GM19238 (cell line): ENCODE data around the gene RAB15.

Experiments
- DNase-seq: peaks from one replicate; pipeline ENCODE4 v3.0.0; 2011; ENCODE audit warnings: low spot score; ENCODE audit not compliant: insufficient read length

Gene RAB15

DNA sequence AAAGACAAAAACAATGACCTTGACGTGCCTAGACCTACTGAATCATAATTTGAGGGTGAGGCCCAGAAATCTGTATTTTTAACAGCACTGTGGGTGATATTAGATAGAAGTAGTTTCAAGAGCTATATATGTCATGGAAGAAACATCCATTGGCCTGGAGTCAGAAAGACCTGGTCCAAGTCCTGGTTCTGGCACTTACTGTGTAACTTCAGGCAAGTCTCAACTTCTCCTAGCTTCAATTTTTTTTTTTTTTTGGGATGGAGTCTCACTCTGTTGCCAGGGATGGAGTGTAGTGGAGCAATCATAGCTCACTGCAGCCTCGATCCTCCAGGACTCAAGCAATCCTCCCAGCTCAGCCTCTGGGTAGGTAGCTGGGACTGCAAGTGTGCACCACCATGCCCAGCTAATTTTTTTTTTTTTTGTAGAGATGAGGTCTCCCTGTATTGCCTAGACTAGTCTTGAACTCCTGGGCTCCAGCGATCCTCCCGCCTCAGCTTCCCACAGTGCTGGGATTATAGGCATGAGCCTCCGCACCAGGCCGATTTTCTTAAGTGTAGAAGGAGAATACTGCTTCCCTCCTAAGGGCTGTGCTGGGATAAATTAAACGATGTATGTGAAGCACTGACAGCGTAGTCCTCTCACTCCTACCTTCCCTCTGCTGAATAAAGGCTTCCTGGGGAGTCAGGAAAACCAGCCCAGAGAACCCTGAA is 15.3 kb downstream of the RAB15 start:
- DNase-seq: no peak

DNA sequence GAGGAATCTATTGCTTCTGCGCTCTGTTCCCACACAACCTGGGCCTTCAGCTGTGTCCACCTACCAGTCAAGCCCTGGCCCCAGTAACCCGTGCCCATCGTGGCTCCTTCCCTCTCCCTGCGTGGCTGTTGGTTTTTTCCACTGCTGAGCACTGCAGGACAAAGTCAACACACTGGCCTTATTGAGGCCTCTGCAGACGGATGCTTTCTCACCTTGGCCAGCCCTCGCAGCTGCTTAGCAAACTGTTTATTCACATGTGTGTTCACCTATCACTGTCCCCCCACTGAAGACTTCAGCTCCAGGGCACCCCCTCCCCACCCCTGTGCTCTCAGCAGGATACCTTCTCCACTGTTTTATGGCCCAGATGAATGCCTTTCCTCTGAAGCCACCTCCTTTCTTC is 16.8 kb downstream of the RAB15 start:
- DNase-seq: no peak

DNA sequence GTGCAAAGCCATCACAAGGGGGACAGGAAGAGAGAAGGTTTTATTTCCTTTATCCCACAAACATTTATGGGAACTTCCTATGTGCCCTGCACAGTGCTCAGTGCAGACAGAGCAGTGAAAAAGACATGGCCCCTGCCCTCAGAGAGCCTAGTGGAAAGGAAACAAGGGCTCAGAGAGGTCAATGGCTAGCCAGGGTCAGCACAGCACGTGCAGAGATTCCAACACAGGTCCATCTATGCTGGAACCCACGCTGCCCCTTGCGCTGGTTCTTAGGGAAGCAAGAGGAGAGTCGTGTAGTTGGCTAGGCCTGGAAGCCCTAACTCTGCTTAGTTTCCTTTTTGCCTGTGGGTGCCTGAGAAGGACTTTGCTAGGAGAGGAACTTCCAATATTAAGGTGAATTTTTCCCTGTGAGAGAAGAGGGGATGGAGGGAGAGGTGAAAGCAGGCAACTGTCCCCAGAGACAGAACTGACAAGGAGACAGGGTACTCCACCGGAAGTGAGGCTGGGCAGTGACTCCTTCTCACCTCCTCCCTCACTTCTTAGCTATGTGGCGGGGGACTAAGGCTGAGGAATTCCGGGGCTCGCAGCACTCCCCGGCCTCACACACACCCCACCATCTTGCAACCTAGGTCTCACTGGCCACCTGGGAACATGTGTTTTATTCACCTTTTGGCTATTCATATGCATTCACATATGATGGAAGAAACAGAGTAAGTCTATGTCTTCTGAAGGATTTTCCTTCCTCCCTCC is 17.5 kb downstream of the RAB15 start:
- no peak for DNase-seq

DNA sequence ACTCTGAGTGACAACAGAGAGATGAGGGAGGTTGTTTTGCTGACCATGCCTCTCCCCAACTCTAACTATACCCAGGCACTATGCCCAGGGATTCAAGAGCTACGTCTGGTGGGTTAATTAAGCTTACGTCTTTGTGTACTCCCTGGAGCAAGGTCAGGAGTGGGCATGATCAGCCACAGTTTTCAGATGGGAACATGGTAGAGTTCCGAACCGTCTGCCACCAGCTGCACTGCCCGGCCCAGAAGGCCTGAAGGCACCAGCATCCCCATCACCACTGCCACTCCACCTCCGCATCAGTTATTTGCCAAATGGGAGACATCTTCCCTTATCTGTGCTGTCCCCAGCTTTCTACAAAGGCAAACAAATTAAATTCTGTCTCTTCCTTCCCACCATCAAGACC is 18.5 kb downstream of the RAB15 start:
- no peak for DNase-seq

DNA sequence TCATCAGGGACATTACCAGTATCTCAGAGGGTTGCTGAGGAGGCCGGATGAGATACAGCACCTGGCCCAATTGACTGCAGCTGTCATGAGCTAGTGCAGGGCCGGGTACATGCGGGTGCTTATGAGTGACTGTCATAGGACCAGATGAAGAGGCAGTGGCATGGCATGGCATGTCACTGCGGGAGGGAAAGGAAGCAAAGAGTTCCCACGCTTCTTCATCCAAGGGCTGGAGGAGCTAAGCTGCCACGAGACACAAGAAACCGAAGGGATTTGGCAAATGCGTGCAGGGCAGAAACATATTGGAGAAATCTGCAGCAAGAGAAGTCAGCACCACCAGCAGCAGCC is 18.9 kb downstream of the RAB15 start:
- DNase-seq: no peak

DNA sequence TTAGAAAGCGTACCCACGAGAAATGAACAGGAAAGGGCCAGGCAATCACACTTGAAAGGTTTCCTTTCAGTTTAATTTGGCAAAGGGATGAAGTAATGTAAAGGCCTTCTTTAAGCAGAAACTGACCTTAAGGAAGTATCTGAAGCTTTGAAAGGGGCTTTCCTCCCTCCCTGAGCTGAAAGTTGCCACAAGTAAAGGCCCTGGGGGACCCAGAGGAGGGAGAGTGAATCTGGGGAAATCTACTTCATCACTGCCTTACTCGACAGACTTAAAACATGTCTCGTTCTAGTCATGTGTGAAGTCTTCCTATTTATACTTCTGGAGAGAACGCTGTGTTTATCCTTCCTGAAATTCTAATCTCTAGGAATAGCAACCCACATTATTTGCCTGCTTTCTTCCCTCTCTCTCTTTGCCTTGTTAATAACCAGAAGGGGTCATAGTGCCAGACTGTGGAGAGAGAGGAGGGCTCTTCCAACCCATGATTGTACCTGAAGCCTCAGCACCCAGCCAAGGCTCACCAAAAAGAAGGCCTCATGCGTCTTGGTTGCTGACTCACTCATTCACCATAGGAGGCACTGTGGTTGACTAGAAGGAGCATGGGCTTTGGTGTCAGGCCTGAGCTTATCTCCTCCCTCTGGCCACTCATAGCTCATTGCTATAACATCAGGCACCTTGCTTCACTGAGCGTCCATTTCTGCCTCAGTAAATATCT is 19.4 kb downstream of the RAB15 start:
- no peak for DNase-seq

DNA sequence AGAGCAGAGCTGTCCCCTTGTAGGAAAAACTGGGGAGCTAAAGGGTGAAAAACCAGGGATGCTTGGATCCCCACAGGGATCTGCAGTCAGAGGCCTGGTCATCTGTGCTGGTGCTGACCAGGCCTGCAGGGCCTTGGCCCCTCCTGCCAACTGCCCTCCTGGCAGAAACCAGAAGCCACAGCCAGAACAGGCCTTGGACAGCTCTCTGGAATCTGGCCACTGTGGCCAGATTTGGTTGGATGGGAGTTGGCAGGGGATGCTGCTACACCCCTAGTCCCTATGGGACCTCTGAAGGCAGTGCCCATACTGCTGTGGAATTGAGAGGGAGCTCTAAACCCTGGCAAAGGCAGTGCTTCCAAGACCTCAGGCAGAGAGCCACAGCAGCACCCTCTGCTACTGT is 20.4 kb downstream of the RAB15 start:
- DNase-seq: no peak

DNA sequence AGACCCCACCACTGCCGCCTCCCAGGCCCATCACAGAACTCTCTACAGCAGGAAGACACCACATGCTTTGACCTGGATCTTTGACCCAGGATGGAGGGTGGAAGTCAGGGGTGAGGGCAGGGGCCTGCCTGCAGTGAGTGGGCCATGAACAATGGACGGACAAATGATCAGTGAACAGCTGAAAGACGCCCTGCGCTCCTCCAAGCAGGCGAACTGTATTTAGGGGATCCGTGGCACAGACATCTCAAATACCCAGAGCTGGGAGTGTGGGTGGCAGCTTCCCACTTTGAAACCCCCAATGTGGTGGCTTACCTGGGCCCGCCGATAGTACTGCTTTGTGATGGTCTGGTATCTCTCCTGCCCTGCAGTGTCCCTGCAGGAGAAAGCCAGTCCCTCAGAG is 20.8 kb downstream of the RAB15 start:
- DNase-seq: no peak

DNA sequence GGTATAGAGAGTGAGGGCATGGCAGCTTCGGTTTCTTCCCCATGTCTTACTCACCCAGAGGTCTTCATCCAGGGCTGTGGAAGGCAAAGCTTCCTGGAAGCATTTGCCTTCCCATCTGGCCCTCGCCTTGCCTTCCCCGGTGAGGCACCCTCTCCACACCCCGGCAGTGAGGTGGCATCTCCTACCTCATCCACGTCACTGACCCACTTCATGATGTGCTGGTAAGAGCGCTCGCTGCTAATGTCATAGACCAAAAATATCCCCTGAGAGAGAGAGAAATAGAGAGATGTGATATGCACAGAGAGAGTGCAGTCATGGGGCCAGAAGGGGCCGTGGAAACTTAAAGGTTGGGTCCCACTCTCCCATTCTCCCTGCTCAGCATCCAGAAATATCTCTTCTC is 21.2 kb downstream of the RAB15 start:
- DNase-seq: no peak

DNA sequence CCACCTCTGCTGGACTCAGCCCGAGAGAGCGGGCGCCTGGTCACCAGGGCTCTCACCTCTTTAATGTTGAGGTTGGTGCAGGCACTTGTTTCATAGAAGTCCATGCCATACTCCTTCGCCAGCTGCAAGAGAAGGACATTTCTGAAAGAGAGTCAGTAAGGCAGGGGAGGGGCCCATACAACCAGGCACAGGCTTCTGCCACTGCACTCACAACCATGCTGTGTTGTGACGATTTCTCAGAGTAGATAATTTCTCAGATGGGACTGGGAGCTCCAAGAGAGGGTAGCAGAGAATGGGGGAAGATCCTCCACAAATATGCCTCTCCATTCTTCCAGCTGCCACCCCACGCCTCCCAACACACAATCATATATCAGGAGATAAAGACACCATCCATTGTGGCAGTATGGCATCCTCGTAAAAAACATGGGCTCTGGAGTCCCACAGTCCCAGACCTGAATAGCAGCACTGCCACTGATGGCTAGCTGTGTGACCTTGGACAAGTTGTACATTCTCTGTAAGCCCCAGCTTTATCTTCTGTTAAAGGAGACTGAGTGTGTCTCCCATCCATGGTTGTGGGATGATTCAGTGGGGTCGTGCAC is 23.4 kb downstream of the RAB15 start:
- no peak for DNase-seq

DNA sequence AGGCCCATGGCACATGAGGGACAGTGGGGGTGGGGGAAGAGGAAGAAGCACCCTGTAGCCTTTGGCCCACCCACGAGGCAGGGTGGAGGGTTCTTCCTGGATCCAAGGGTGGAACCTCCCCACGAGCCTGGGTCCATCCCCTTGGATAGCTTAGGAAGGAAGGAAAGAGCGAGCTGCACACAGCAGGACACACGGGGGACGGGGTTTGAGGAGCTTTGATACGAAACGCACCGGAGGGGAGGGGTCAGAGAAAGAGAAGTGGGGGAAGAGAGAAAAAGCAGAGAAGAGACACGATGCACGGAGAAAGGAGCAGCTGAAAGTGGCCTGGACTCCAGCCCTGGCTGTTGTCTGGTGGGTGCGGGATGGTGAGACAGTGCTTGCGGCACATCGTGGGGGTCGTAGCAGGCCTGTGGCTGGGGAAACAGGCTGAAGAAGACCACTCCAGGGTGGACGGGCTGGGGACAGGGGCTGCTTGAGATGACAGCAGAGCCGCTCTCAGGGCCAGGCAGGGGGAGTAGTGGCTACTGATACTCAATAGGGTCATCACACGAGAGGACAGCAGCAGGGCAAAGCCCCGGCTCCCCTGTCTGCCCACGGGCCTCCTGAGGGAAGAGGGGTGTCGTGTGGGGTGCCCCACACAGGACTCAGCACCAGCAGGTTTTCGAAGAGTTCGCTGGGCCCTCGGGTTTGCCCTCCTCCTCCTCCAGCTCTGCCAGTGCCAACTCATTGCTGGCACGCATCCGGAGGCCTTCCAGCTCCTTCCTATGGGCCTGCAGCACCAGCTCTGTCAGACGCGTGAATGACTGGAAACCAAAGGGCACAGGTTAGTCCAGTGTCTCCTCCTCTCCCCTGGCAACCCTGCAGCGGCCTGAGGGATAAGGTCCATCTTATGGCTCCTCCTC is 24.2 kb downstream of the RAB15 start:
- no peak for DNase-seq

DNA sequence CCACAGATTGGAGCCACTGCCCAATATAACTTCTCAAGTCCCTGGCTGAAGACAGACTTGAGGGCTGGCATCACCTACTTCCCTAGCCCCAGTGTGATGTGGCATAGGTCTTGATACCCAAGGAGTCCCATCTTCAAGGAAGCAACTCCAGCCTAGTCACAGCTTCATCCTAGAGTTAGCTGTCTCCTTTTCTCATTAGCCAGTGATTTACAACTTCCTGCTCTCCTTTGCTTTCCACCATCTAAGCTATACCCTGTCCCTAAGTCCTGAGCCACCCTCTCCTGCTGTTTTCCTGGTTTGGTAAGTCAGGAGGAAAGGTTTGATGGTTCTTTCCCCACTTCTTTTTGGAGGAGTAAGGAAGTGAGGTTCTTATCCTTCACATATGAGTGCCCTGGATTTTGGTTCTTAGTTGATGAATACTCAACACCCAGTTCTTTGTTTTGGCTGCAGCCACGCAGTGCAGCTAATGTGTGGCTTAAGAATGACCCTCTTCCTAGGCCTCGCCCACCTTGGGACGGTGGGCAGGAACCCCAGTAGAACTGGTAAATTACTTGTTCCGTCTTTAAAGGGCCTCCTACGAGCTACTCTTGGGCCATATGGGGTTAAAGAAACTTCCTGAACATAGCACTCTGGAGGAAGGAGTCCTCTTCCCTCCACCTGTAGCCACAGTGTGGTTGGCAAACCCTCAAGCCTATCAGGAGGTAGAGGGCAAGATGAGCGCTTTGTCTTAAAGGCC is 25.7 kb downstream of the RAB15 start:
- no peak for DNase-seq

DNA sequence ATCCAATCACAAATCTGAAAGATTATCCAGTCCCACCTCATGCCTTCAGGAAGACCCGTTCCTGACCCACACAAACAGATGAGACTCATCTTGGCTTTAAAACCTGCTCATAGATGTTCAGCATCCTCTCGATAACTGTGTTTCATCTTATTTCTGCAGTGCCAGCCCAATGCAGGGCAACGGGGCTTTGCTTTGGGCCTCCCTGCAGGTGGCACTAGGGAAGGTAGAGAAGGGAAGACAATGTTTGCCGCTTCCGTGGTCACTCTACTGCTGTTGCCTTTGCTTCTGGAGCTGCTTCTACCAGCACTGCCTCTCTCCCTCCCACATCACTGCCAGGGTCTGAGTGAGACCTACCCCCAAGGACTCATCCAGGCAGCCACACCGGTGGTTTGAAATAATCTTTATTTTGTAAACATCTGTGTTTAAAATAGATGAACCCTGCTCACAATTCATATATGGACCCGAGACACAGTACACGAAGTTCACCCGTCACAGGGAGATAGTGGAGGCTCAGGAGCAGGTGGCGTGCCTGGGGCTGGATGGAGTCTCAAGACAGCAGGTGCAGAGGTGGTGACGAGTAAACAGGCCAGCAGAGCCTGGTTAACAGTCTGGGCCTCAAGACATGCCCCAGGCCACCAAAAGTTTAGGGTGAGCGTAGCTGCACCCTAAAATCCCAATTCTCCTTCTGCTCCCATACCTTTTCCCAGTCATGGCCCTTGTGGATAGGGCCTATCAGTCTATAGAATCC is 26.5 kb downstream of the RAB15 start:
- no peak for DNase-seq

DNA sequence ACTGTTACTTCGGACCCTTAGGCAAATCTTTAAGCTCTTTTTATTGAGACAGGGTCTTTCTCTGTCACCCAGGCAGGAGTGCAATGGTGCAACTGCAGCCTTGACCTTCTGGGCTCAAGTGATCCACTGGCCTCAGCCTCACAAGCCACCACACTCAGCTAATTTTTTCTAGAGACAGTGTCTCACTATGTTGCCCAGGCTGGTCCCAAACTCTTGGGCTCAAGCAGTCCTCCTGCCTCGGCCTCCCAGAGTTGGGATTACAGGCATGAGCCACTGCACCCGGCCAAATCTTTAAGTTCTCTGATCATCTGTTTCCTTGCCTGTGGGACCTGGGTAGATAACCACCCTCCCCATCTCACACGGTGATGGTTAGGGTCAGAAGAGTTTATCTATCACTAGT is 27.3 kb downstream of the RAB15 start:
- no peak for DNase-seq

DNA sequence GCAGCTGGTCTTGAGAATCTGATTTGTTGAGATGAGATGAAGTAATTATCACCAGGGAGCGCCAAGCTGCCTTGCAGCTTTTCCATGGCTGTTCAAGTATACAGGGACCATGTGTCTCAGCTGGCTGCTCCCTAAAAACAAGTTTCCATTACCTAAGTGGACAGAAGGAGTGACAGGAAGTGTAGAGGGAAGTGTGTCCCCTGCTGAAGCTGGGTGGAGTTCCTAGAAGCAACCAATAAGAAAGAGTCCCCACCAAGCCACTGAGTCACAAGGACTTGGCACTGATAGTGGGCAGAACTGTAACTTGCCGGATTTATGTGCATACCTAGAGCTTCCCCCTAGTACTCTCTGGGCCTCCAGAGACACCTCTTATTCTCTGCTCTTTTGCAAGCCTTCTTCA is 28.1 kb downstream of the RAB15 start:
- DNase-seq: no peak

DNA sequence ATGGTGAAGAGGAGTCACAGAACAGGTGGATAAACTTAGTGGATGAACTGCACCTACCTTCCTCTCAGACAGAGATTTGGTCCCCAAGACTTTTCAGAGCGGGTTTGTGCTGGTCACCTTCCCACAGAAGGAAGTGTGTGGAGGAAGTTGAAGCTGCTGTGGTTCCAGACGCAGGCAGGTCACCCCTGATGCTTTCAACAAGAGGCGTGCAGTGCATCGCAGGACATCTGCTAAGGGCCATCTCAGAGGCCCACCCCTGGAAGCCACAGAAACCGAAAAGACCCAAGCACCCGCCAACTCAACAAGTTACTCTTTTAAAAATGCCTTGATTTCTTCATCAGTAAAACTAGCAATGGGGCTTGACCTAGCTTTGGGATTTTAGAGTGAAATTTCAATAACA is 28.6 kb downstream of the RAB15 start:
- no peak for DNase-seq

DNA sequence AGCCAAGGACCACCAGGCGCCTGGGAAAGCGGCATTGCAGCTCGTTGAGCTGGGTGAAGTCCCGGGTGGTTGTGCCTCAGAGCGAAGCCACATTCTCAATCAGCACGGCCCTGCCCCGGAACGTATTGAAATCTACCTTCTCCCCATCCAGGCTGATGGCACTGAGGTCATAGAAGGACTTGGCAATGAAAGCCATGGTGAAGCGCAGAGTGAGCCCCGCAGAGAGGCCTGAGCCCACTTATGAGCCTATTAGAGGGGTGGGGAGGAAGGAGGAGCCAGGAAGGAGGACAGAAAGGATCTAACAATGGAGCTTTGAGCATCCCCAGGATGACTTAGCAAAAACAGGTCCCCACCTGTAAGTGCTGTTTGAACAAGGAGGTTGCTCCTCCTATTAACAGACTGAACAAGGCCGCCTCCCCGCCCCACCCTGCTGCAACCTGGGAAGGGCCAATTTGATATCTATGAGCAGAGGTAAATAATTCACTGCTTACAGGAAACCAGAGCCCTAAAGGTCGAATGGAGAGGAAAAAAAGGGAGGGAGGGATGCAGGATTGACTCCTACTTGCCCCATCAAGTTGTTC is 29.5 kb downstream of the RAB15 start, which contains the start of gene GPX2:
GPX2 (minus strand) TSS at position 215 of the 581 bp plus-strand sequence; CDS start at position 196, 19 bp downstream.
- DNase-seq: no peak

DNA sequence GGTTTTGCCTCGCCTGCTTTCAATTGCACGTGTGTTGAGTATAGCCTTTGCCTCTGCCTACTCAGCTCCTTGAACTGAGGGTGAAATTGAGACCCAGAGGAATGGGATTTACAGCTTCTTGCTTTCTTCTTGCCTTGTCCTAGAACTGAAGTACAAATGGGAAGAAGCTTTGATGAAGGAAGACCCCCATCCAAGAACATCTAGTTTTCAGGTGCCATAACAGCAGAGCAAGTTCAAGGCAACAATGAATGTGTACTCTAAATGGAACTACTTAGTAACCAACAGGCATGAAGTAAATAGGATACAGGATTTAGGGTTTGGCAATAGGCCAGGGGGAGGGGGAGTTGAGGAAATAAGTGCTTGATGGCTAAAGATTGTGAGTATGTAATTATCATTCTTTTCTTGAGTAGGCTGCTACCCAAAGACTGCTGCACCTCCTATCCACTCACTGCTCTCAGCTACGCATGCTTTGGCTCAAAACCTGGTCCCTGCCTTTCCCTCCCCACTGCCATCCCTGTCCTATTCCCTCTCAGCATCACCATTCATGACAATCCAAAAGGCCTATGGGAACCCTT is 31.7 kb downstream of the RAB15 start:
- DNase-seq: no peak

DNA sequence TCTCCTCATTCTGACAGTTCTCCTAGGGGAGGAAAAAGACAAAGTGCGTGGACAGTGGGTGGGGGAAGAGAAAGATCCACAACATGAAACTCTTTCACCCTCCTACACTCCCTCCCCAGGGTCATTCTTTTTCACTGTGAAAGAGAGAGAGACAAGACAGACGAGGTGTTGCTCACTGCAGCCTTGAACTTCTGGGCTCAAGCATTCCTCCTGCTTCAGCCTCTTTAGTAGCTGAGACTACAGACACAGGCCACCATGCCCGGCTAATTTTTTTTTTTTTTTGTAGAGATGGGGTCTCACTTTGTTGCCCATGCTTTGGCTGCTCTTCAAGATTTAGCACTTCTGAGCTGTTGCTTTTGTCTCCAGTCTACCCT is 32.3 kb downstream of the RAB15 start:
- no peak for DNase-seq
